Heart left ventricle (tissue), 13 donors: Measurements from ENCODE around the gene KICS2.

Source experiments
- POLR2A ChIP-seq, 2 donors: fragments of 450-650 bp; IDR thresholded peaks; one replicate each; pipeline ENCODE4 v1.6.1; 2017; ENCODE audit warnings: antibody characterized with exemption in 2 of 2, mild to moderate bottlenecking in 2 of 2, moderate library complexity in 2 of 2
- TF ChIP-seq, protein P1 (sequence below), 12 donors: fragments of 200-600 bp; sonication (generic) in 4 of 12; IDR thresholded peaks; one replicate each; pipeline versions ENCODE4 v1.5.0 to v1.8.0; 2018 to 2022; ENCODE audit warnings: antibody characterized with exemption in 12 of 12, mild to moderate bottlenecking in 5 of 12
- donor health status: ischemic (EF 13 %, LVEDD 7.1; RV severe dilation, severe dysfunction).
- donor health status: DM: no; HTN: yes; CAD: no.
- donor health status: DM: no; HTN: no; CAD: no.
- donor health status: ischemic (EF 25% LVEDD 6.9; RV normal size, moderate dysfunction).
- donor health status: ischemic (EF 25% LVEDD 5.7; RV mildly dilated, moderate dysfunction).
- donor health status: ischemic (EF 35%, LVEDD 5.7; RV mildly dilated, moderate dysfunction).
- donor health status: nonischemic (EF 11% LVEDD 7.7; RV severe dilation, severe dysfunction).
- donor health status: DM: yes; HTN: yes; CAD: no.
- donor health status: PGD.
- donor health status: ischemic (EF 29% LVEDD 5.4; RV normal size, mild dysfunction).
- donor health status: nonischemic (EF 23%, LVEDD 6.1; RV moderate dilation, normal function).

DNA sequence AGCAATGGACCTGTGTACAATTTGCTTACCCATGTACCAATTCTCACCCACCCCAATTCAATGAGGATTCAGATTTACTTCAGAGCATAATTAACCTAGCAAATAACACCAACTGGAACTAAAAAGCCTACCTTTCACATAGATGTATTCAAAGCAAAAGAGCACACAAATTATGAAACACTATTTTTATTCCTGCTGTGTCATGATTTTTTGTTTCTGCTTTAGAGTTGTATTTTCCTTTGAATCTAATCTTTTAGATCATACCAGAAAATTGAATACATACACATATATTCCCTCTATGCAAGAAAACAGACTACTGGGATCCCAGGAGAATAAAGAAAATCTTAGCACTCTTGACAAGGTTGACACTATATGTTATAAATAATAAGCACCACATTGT, 5.9 kb downstream of the KICS2 start:
- TF ChIP-seq, protein P1, sequence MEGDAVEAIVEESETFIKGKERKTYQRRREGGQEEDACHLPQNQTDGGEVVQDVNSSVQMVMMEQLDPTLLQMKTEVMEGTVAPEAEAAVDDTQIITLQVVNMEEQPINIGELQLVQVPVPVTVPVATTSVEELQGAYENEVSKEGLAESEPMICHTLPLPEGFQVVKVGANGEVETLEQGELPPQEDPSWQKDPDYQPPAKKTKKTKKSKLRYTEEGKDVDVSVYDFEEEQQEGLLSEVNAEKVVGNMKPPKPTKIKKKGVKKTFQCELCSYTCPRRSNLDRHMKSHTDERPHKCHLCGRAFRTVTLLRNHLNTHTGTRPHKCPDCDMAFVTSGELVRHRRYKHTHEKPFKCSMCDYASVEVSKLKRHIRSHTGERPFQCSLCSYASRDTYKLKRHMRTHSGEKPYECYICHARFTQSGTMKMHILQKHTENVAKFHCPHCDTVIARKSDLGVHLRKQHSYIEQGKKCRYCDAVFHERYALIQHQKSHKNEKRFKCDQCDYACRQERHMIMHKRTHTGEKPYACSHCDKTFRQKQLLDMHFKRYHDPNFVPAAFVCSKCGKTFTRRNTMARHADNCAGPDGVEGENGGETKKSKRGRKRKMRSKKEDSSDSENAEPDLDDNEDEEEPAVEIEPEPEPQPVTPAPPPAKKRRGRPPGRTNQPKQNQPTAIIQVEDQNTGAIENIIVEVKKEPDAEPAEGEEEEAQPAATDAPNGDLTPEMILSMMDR (IDR thresholded peaks at IDR 0.05), result no peak
- TF ChIP-seq POLR2A (IDR thresholded peaks at IDR 0.05), result no peak
